B cell (primary cell): ENCODE measurements around the gene SULT2B1.

Experiments
- EZH2 ChIP-seq: IDR thresholded peaks from 2 replicates; pipeline ENCODE4 v1.6.1; 2012; ENCODE audit warnings: borderline replicate concordance, low read depth, mild to moderate bottlenecking, moderate library complexity, low read length; ENCODE audit not compliant: insufficient read depth, poor library complexity, severe bottlenecking
- TF ChIP-seq, protein P1 (sequence below): fragments of 200-600 bp; IDR thresholded peaks from one replicate; pipeline ENCODE4 v1.8.0; 2022; ENCODE audit warnings: antibody characterized with exemption, mild to moderate bottlenecking

DNA sequence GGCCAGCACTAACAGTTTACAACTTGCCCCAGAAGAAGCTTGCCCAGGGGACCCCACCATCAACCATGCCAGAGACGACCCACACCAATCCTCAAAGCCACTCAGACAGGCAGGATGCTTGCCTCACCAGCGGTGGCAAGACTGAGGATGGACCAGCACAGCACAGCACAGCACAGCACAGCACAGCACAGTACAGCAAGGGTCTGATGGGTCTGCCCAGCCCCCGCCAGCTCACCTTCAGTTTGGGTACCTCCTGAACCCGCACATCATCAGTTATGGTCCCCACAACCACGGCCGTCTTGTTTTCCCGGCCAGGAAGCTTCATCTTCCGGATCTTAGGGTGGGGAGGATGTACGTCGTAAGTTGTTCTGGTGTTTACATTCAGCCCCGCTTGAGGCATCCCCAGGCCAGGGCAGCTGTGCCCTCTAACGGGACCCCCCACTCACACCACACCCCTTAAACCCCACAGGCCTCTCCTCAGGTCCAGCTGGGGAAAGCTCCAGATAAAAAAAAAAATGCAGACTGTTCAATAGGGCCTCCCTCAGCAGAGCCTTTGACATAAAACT is 64.6 kb downstream of the SULT2B1 start:
- TF ChIP-seq, protein P1, sequence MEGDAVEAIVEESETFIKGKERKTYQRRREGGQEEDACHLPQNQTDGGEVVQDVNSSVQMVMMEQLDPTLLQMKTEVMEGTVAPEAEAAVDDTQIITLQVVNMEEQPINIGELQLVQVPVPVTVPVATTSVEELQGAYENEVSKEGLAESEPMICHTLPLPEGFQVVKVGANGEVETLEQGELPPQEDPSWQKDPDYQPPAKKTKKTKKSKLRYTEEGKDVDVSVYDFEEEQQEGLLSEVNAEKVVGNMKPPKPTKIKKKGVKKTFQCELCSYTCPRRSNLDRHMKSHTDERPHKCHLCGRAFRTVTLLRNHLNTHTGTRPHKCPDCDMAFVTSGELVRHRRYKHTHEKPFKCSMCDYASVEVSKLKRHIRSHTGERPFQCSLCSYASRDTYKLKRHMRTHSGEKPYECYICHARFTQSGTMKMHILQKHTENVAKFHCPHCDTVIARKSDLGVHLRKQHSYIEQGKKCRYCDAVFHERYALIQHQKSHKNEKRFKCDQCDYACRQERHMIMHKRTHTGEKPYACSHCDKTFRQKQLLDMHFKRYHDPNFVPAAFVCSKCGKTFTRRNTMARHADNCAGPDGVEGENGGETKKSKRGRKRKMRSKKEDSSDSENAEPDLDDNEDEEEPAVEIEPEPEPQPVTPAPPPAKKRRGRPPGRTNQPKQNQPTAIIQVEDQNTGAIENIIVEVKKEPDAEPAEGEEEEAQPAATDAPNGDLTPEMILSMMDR, result no peak
- TF ChIP-seq EZH2, result no peak
